ENCODE measurements around the gene ZFP64. TPM values are rescaled to one million over a fixed set of nuclear protein-coding genes. Genes with fewer than 3 reads are reported as not detected.

ZFP64 gene
- polyA plus RNA-seq, 1 experiment: 29.0 TPM

DNA sequence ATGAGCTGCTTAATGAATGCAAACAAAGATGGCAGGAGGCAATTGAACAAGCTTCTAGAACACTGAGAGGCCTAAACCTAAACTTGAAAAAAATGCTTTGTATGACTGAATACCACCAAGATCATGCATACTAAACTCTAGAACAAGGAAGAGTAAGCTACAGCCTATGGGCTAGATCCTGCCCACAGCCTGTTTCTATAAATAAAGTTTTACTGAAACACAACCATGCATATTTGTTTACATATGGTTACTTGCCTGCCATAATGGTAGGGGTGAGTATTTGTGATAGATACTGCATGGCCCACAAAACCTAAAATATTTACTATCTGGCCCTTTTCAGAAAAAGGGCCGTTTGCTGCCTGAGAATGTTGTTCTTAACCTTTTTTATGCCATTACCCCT lies 37.0 kb downstream of the ZFP64 start:
- ChIA-PET POLR2A (no interaction called here), CTCF (interaction anchor here (1.0 to 2.1 kb wide), 2 partner anchors 9 to 26 kb away, joined by 4 to 8 read pairs; no protein-coding TSS in a partner anchor)
- no peak for DNase-seq (ENCODE audit: low read depth)
- TF ChIP-seq, protein P1, sequence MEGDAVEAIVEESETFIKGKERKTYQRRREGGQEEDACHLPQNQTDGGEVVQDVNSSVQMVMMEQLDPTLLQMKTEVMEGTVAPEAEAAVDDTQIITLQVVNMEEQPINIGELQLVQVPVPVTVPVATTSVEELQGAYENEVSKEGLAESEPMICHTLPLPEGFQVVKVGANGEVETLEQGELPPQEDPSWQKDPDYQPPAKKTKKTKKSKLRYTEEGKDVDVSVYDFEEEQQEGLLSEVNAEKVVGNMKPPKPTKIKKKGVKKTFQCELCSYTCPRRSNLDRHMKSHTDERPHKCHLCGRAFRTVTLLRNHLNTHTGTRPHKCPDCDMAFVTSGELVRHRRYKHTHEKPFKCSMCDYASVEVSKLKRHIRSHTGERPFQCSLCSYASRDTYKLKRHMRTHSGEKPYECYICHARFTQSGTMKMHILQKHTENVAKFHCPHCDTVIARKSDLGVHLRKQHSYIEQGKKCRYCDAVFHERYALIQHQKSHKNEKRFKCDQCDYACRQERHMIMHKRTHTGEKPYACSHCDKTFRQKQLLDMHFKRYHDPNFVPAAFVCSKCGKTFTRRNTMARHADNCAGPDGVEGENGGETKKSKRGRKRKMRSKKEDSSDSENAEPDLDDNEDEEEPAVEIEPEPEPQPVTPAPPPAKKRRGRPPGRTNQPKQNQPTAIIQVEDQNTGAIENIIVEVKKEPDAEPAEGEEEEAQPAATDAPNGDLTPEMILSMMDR (IDR thresholded peaks at IDR 0.05; ENCODE audit: insufficient read depth, low read depth, low read length): no peak
- Histone ChIP-seq H3K27me3 (ENCODE audit: control insufficient read depth, insufficient read depth, low read length) (no peaks in the 10 kb centered on the region), H3K36me3 (ENCODE audit: control insufficient read depth, insufficient read depth, low read length) (peaks cover 13% of the 10 kb centered on the region), H3K4me3 (ENCODE audit: low read depth, low read length) (no peak overlapping the region)

DNA sequence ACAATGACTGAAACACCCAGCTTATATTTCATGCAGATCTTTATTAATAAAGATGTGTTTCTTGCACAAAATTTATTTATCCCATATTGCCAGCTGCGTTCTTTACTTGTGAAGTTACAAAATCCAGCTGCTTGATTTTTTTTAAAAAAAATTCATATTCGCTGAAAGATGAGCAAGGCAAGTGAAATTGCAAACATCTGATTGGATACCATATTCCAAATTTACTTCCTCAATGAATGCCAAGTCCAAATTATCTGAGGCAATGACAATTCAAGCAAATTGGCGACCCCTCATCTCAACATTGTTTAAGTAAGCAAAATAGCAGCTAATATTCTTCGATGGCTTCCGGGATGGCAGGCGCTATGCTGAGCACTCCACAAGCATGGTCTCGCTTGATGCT lies 37.7 kb downstream of the ZFP64 start:
- ChIA-PET POLR2A (no interaction called here), CTCF (interaction anchor here (1.0 to 2.1 kb wide), 2 partner anchors 8 to 25 kb away, joined by 4 to 8 read pairs; no protein-coding TSS in a partner anchor)
- Histone ChIP-seq H3K4me3 (ENCODE audit: low read depth, low read length) (no peak overlapping the region), H3K36me3 (ENCODE audit: control insufficient read depth, insufficient read depth, low read length) (peaks cover 11% of the 10 kb centered on the region), H3K27me3 (ENCODE audit: control insufficient read depth, insufficient read depth, low read length) (no peaks in the 10 kb centered on the region)
- DNase-seq (ENCODE audit: low read depth): no peak
- TF ChIP-seq, protein P1 (IDR thresholded peaks at IDR 0.05; ENCODE audit: insufficient read depth, low read depth, low read length): no peak

DNA sequence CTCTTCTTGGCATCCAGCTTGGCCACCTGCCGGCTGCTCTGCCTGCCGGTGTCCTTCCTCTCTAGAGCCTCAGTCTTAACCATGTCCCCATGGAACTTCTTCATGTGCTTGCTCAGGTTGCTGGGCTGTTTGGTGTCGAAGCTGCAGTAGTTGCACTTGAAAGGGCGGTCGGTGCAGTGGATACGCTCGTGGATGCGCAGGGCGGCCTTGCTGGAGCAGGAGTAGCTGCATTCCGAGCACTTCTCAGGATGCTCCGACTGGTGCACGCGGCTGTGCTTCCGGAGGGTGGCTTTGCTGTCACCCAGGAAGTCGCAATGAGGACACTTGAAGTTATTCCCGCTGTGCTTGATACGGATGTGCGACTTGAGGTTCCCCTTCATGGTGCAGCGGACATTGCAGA lies 38.7 kb downstream of the ZFP64 start:
- no peak for DNase-seq (ENCODE audit: low read depth)
- TF ChIP-seq, protein P1 (IDR thresholded peaks at IDR 0.05; ENCODE audit: insufficient read depth, low read depth, low read length): no peak
- Histone ChIP-seq H3K36me3 (ENCODE audit: control insufficient read depth, insufficient read depth, low read length) (peaks cover 8% of the 10 kb centered on the region), H3K4me3 (ENCODE audit: low read depth, low read length) (no peak overlapping the region), H3K27me3 (ENCODE audit: control insufficient read depth, insufficient read depth, low read length) (no peaks in the 10 kb centered on the region)
- ChIA-PET POLR2A (no interaction called here), CTCF (interaction anchor here (2.1 kb wide), 1 partner anchor 24 kb away, joined by 8 read pairs; no protein-coding TSS in a partner anchor)

DNA sequence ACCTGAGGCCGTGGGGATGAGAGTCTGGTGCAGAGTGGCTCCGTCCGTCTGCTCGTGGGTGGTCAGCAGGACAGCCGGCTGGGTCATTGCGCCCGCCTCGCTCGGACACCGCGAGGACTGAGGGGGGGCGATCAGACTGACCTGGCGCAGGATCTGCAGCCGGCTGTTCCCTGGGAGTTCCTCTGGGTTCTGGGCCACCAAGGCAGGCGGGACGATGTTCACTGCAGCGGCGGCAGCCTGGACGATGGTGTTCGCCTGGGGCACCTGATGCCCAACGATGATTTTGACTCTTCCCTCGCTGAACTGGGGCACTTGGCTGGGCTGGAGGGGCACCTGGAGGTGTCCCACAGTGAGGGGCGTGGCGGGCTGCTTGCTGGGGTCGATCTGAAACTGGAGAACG lies 39.2 kb downstream of the ZFP64 start:
- no peak for DNase-seq (ENCODE audit: low read depth)
- Histone ChIP-seq H3K4me3 (ENCODE audit: low read depth, low read length) (no peak overlapping the region), H3K27me3 (ENCODE audit: control insufficient read depth, insufficient read depth, low read length) (no peaks in the 10 kb centered on the region), H3K36me3 (ENCODE audit: control insufficient read depth, insufficient read depth, low read length) (peaks cover 8% of the 10 kb centered on the region)
- ChIA-PET POLR2A (no interaction called here), CTCF (interaction anchor here (0.6 to 2.1 kb wide), 2 partner anchors 24 to 166 kb away, joined by 3 to 8 read pairs; no protein-coding TSS in a partner anchor)
- TF ChIP-seq, protein P1 (IDR thresholded peaks at IDR 0.05; ENCODE audit: insufficient read depth, low read depth, low read length): no peak

DNA sequence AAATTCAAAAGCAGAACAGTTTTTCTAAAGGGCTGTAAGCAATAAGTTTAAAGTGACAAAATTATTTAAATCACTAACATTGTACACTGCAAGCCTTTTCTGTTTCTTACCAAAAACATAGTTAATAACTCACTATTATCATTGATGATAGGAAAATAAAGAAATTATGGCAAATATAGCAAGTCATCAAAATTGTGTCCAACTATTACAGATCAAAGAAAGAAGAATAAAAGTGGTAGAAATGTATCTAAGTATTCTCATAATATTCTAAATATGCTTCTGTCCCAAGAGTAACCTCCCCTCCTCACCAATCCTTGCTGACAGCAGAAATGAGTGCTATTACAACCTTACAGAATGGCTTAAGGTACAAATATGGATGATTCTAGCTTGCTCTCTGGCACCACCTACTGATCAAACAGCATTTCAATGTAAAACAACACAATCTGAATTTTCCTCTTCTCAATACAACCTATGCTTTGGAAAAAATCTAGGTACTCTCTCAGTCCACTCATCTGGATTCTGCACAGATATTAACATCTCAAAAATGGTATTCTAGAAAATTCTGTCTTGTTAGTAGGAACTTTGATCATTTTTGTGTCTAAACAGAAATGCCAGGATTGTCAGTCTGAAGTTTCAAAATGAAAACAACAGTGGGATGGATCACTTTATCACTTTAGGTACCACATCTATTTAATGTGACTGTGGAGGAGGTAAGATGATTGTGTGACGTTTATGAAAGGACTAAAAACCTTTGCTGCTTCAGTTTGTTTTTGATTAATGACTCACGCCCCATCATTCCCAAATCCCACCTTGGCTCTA lies 40.9 kb downstream of the ZFP64 start:
- TF ChIP-seq, protein P1 (IDR thresholded peaks at IDR 0.05; ENCODE audit: insufficient read depth, low read depth, low read length): peak; percentile 84
- Histone ChIP-seq H3K27me3 (ENCODE audit: control insufficient read depth, insufficient read depth, low read length) (no peaks in the 10 kb centered on the region), H3K4me3 (ENCODE audit: low read depth, low read length) (no peak overlapping the region), H3K36me3 (ENCODE audit: control insufficient read depth, insufficient read depth, low read length) (peaks cover 8% of the 10 kb centered on the region)
- peak; percentile 9 for DNase-seq (ENCODE audit: low read depth)
- ChIA-PET POLR2A (no interaction called here), CTCF (interaction anchor here (0.6 to 2.0 kb wide), 11 partner anchors 10 to 789 kb away, joined by 3 to 15 read pairs (median 4); no protein-coding TSS in a partner anchor)
